Hepatocyte (in vitro differentiated cells): ENCODE results near the gene ZGPAT. TPM values are rescaled to one million over a fixed set of nuclear protein-coding genes. Genes with fewer than 3 reads are reported as not detected.
"Not testable (repeated sequence)": the region's sequence is repeated elsewhere in the genome, so short reads cannot be mapped to it uniquely, and the experiment has no call there.

Experiments
- DNase-seq: peaks from one replicate; pipeline ENCODE4 v3.0.0-alpha.2; 2016; ENCODE audit warnings: low spot score
- H2AFZ ChIP-seq: fragments of 200-600 bp; sonication (generic); 2 replicates; pipeline ENCODE4 v1.6.0; 2016; ENCODE audit warnings: antibody characterized with exemption, mild to moderate bottlenecking
- H3K27ac ChIP-seq: fragments of 200-600 bp; sonication (generic); 2 replicates; pipeline ENCODE4 v1.5.1; 2016; ENCODE audit warnings: mild to moderate bottlenecking
- H3K27me3 ChIP-seq: fragments of 200-600 bp; sonication (generic); 2 replicates; pipeline ENCODE4 v1.6.1; 2016
- H3K36me3 ChIP-seq: fragments of 200-600 bp; sonication (generic); replicated peaks from 2 replicates; pipeline ENCODE4 v1.5.1; 2016; ENCODE audit warnings: low read depth; ENCODE audit not compliant: insufficient read depth
- H3K4me1 ChIP-seq: fragments of 200-600 bp; sonication (generic); 2 replicates; pipeline ENCODE4 v1.5.1; 2016; ENCODE audit warnings: mild to moderate bottlenecking, moderate library complexity; ENCODE audit not compliant: insufficient read depth
- H3K4me2 ChIP-seq: fragments of 200-600 bp; sonication (generic); 2 replicates; pipeline ENCODE4 v1.6.0; 2016
- H3K4me3 ChIP-seq: fragments of 200-600 bp; sonication (generic); 2 replicates; pipeline ENCODE4 v1.5.1; 2016; ENCODE audit warnings: mild to moderate bottlenecking
- H3K79me2 ChIP-seq: fragments of 200-600 bp; sonication (generic); 2 replicates; pipeline ENCODE4 v1.6.0; 2017; ENCODE audit warnings: mild to moderate bottlenecking
- H3K9me2 ChIP-seq: fragments of 200-600 bp; sonication (generic); replicated peaks from 2 replicates; pipeline ENCODE4 v1.6.0; 2017; ENCODE audit warnings: mild to moderate bottlenecking; ENCODE audit not compliant: insufficient read depth
- H3K9me3 ChIP-seq: fragments of 200-600 bp; sonication (generic); 2 replicates; pipeline ENCODE4 v1.5.1; 2016; ENCODE audit warnings: low read depth, mild to moderate bottlenecking
- H4K20me1 ChIP-seq: fragments of 200-600 bp; sonication (generic); 2 replicates; pipeline ENCODE4 v1.6.0; 2016; ENCODE audit warnings: mild to moderate bottlenecking; ENCODE audit not compliant: insufficient read depth, poor library complexity, severe bottlenecking
- CTCF ChIP-seq: fragments of 200-600 bp; sonication (generic); IDR thresholded peaks from 2 replicates; pipeline ENCODE4 v1.5.1; 2016; ENCODE audit warnings: antibody characterized with exemption, mild to moderate bottlenecking; ENCODE audit not compliant: poor library complexity
- EZH2 ChIP-seq: fragments of 200-600 bp; sonication (generic); IDR thresholded peaks from 2 replicates; pipeline ENCODE4 v1.6.1; 2016; ENCODE audit warnings: antibody characterized with exemption, mild to moderate bottlenecking, borderline replicate concordance
- EZH2phosphoT487 ChIP-seq: fragments of 200-600 bp; sonication (generic); IDR thresholded peaks from one replicate; pipeline ENCODE4 v1.6.1; 2018; ENCODE audit warnings: antibody characterized with exemption, mild to moderate bottlenecking, low read depth, moderate library complexity; ENCODE audit not compliant: unreplicated experiment, severe bottlenecking
- WGBS: methylation state at CpG from one replicate; pipeline ENCODE4 v1.1.6; 2016; ENCODE audit warnings: low lambda C conversion rate; ENCODE audit errors: missing lambda C conversion rate; 5-methylcytosine and 5-hydroxymethylcytosine counted together
- polyA plus RNA-seq: library from polyadenylated mRNA; unstranded; fragments of >200 nt; fragmentation: Nextera tagmentation; extraction: Ambion mirVana; gene quantifications from 2 replicates; pipeline ENCODE4 v1.2.1, GENCODE V29; 2016
- total RNA-seq: library from RNA; depleted of rRNA; stranded (reverse); fragments of >200 nt; gene quantifications from 2 replicates; pipeline ENCODE4 v1.2.3, GENCODE V29; 2014

The ZGPAT gene, protein sequence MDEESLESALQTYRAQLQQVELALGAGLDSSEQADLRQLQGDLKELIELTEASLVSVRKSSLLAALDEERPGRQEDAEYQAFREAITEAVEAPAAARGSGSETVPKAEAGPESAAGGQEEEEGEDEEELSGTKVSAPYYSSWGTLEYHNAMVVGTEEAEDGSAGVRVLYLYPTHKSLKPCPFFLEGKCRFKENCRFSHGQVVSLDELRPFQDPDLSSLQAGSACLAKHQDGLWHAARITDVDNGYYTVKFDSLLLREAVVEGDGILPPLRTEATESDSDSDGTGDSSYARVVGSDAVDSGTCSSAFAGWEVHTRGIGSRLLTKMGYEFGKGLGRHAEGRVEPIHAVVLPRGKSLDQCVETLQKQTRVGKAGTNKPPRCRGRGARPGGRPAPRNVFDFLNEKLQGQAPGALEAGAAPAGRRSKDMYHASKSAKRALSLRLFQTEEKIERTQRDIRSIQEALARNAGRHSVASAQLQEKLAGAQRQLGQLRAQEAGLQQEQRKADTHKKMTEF
- 18.6 and 21.5 TPM in 2 replicates for total RNA-seq
- 41.7 and 48.7 TPM in 2 replicates for polyA plus RNA-seq

DNA sequence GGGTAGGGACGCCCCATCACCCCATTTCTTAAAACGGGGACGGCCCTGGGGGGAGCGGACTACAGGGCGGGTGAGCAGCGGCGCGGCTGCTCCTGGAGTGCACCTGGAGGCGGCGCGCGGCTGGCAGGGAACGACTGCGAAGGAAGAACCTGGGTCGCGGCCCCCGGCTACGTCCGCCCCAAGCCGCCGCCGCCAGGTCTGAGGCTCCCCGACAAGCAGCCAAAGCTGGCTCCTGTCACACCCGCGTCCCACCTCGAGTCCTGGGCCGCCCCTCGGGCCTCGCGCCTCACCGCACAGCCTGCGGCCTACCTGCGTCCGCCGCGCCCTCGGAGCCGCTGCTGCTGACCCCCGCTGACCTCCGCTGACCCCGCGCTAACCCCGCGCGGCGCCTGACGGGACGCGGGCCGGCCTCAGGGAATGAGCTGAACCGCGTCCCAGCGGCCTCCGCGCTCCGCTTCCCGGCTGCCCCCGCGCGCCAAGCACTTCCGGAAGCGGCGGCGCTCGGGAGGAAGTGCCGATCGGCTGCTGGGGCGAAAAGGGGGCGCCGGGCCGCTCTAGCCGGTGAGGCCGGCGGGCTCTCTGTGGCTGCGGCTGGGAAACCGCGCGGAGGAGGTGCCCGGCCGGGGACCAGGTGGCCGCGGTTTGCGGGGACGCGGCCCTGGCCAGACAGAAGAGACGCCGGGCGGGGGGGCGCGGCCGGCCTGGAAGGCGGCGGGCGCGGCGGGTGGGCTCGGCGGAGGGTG is at the start of gene ZGPAT, which contains the start of gene ARFRP1:
TSS of gene ZGPAT (plus strand) at position 482 of the 743 bp plus-strand sequence. CDS start 542 bp downstream, outside the sequence.
TSS of gene ARFRP1 (minus strand) at position 419 of the 743 bp plus-strand sequence. CDS start 885 bp downstream, outside the sequence.
- Histone ChIP-seq H3K9me3 (no peaks in the 10 kb centered on the region), H3K27me3 (no peaks in the 10 kb centered on the region), H3K4me2 (peak within 1 kb of the TSS; percentile 98), H2AFZ (peak within 1 kb of the TSS; percentile 77), H3K27ac (peak within 1 kb of the TSS; percentile 91), H3K9me2 (no peaks in the 10 kb centered on the region), H3K4me3 (peak within 1 kb of the TSS; percentile 72), H3K36me3 (no peaks in the 10 kb centered on the region), H3K79me2 (peaks cover 67% of the 10 kb centered on the region), H3K4me1 (peaks cover 13% of the 10 kb centered on the region), H4K20me1 (peaks cover 3% of the 10 kb centered on the region)
- 2% methylated on average over 64 of the region's 98 CpGs for WGBS
- TF ChIP-seq CTCF (no peak), EZH2phosphoT487 (no peak), EZH2 (no peak)
- peak; percentile 95 for DNase-seq

GRCh38 chr20:63658749-63659187 is 49.1 kb upstream of the ZGPAT start:
- 5% methylated on average over 25 of the region's 25 CpGs for WGBS
- peak overlapping the region; percentile 34 for H3K27ac ChIP-seq
- H3K9me2 ChIP-seq: no peaks in the 10 kb centered on the region
- H3K9me3 ChIP-seq: no peaks in the 10 kb centered on the region
- H3K79me2 ChIP-seq: peaks cover 10% of the 10 kb centered on the region
- H3K36me3 ChIP-seq: no peaks in the 10 kb centered on the region
- H3K4me1 ChIP-seq: peaks cover 7% of the 10 kb centered on the region
- peak overlapping the region; percentile 67 for H2AFZ ChIP-seq
- DNase-seq: no peak
- peak overlapping the region; percentile 75 for H3K4me3 ChIP-seq
- no peaks in the 10 kb centered on the region for H3K27me3 ChIP-seq
- H3K4me2 ChIP-seq: peak overlapping the region; percentile 88
- TF ChIP-seq CTCF (no peak), EZH2phosphoT487 (no peak), EZH2 (no peak)
- H4K20me1 ChIP-seq: no peaks in the 10 kb centered on the region

DNA sequence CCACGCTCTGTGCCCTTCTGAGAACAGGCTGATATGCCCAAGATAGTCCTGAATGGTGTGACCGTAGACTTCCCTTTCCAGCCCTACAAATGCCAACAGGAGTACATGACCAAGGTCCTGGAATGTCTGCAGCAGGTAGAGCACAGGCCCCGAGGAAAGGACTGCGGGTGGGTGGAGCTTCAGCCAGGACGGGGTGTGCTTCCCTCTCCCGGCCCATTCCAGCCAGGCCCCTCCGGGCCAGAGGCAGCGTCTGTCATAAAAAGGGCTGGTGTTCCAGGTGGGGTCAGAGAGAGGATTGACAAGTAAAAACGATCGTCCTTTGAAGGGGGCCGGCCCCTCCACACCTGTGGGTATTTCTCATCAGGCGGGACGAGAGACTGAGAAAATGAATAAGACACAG is 48.5 kb upstream of the ZGPAT start:
- DNase-seq: no peak
- H3K4me2 ChIP-seq: peak overlapping the region; percentile 88
- H3K27ac ChIP-seq: no peak overlapping the region
- peaks cover 10% of the 10 kb centered on the region for H3K79me2 ChIP-seq
- WGBS: 71% methylated on average over 13 of the region's 13 CpGs
- TF ChIP-seq EZH2phosphoT487 (no peak), CTCF (no peak), EZH2 (no peak)
- H3K4me1 ChIP-seq: peaks cover 7% of the 10 kb centered on the region
- H3K9me2 ChIP-seq: no peaks in the 10 kb centered on the region
- H3K36me3 ChIP-seq: no peaks in the 10 kb centered on the region
- no peaks in the 10 kb centered on the region for H3K27me3 ChIP-seq
- no peak overlapping the region for H2AFZ ChIP-seq
- peak overlapping the region; percentile 75 for H3K4me3 ChIP-seq
- H3K9me3 ChIP-seq: no peaks in the 10 kb centered on the region
- H4K20me1 ChIP-seq: no peaks in the 10 kb centered on the region

DNA sequence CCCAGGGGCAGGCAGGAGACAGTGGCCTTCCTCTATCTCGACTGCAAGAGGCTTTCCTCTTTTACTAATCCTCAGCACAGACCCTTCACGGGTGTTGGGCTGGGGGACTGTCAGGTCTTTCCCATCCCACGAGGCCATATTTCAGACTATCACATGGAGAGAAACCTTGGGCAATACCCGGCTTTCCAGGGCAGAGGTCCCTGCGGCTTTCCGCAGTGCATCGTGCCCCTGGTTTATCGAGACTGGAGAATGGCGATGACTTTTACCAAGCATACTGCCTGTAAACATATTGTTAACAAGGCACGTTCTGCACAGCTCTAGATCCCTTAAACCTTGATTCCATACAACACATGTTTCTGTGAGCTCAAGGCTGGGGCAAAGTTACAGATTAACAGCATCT is 47.7 kb upstream of the ZGPAT start:
- H3K79me2 ChIP-seq, H3K4me2 ChIP-seq, H3K27me3 ChIP-seq, H3K27ac ChIP-seq, DNase-seq, H3K9me3 ChIP-seq, H2AFZ ChIP-seq, H4K20me1 ChIP-seq, H3K9me2 ChIP-seq, H3K36me3 ChIP-seq, H3K4me3 ChIP-seq, H3K4me1 ChIP-seq: not testable (repeated sequence)
- WGBS: 78% methylated on average over 10 of the region's 10 CpGs
